Neuronal stem cell (in vitro differentiated cells): Measurements from ENCODE around the gene EFL1.
"Not testable (repeated sequence)": the region's sequence is repeated elsewhere in the genome, so short reads cannot be mapped to it uniquely, and the experiment has no call there.

ENCODE experiments used
- DNase-seq: peaks from one replicate; pipeline ENCODE4 v3.0.0-alpha.2; 2013; ENCODE audit warnings: low spot score
- H2AFZ ChIP-seq: one replicate; pipeline ENCODE4 v1.6.1; 2013; ENCODE audit warnings: mild to moderate bottlenecking, low read length, inconsistent platforms
- H2AK5ac ChIP-seq: 2 replicates; pipeline ENCODE4 v1.6.1; 2013; ENCODE audit warnings: low read depth, mild to moderate bottlenecking, inconsistent platforms, low read length, moderate library complexity, mixed read lengths
- H2BK120ac ChIP-seq: 2 replicates; pipeline ENCODE4 v1.6.1; 2013; ENCODE audit warnings: low read depth, mild to moderate bottlenecking, inconsistent platforms, low read length, moderate library complexity, mixed read lengths
- H2BK12ac ChIP-seq: one replicate; pipeline ENCODE4 v1.6.1; 2013; ENCODE audit warnings: low read length, inconsistent platforms
- H2BK15ac ChIP-seq: 2 replicates; pipeline ENCODE4 v1.6.1; 2013; ENCODE audit warnings: mild to moderate bottlenecking, low read length, inconsistent platforms, mixed read lengths
- H2BK5ac ChIP-seq: one replicate; pipeline ENCODE4 v1.6.1; 2013; ENCODE audit warnings: inconsistent platforms, mild to moderate bottlenecking, low read length, moderate library complexity
- H3K14ac ChIP-seq: one replicate; pipeline ENCODE4 v1.6.1; 2013; ENCODE audit warnings: low read length, inconsistent platforms
- H3K18ac ChIP-seq: 2 replicates; pipeline ENCODE4 v1.6.1; 2013; ENCODE audit warnings: low read length, inconsistent platforms
- H3K23ac ChIP-seq: 2 replicates; pipeline ENCODE4 v1.6.1; 2013; ENCODE audit warnings: low read depth, mild to moderate bottlenecking, mixed read lengths, low read length, inconsistent platforms; ENCODE audit not compliant: poor library complexity
- H3K27ac ChIP-seq: replicated peaks from 3 replicates; pipeline ENCODE4 v1.5.1; 2013; ENCODE audit warnings: low read length, inconsistent platforms
- H3K27me3 ChIP-seq, 3 experiments: 2 replicates each; pipeline ENCODE4 v1.6.1; 2013; ENCODE audit warnings: low read length in 3 of 3, mild to moderate bottlenecking in 2 of 3, inconsistent platforms in 1 of 3, low read depth in 1 of 3, mixed read lengths in 1 of 3, moderate library complexity in 1 of 3; ENCODE audit not compliant: control insufficient read depth in 3 of 3, insufficient read depth in 3 of 3
- H3K36me3 ChIP-seq, 2 donors: replicated peaks in 1 of 2; 2 replicates each; pipeline ENCODE4 v1.6.1; 2013; ENCODE audit warnings: low read length in 2 of 2; ENCODE audit not compliant: control insufficient read depth in 2 of 2, insufficient read depth in 2 of 2
- H3K4ac ChIP-seq: 2 replicates; pipeline ENCODE4 v1.6.1; 2013; ENCODE audit warnings: inconsistent platforms, mild to moderate bottlenecking, low read length, moderate library complexity
- H3K4me1 ChIP-seq, 2 donors: 1 replicate in 1 of 2; 2 replicates in 1 of 2; pipeline ENCODE4 v1.6.1; 2013; ENCODE audit warnings: low read length in 2 of 2, low read depth in 1 of 2; ENCODE audit not compliant: control insufficient read depth in 2 of 2, insufficient read depth in 1 of 2
- H3K4me2 ChIP-seq: one replicate; pipeline ENCODE4 v1.6.1; 2013; ENCODE audit warnings: mild to moderate bottlenecking, low read length, inconsistent platforms; ENCODE audit not compliant: insufficient read depth, poor library complexity, severe bottlenecking
- H3K4me3 ChIP-seq, 2 donors: 2 replicates each; pipeline ENCODE4 v1.5.1; 2013; ENCODE audit warnings: low read length in 2 of 2, mild to moderate bottlenecking in 2 of 2, inconsistent platforms in 1 of 2, moderate library complexity in 1 of 2
- H3K79me1 ChIP-seq: one replicate; pipeline ENCODE4 v1.6.1; 2013; ENCODE audit warnings: low read depth, mild to moderate bottlenecking, inconsistent platforms, low read length, moderate library complexity
- H3K9ac ChIP-seq: one replicate; pipeline ENCODE4 v1.6.1; 2013; ENCODE audit warnings: mild to moderate bottlenecking, low read depth, low read length, inconsistent platforms; ENCODE audit not compliant: poor library complexity
- H3K9me3 ChIP-seq, 2 donors: replicated peaks in 1 of 2; 2 replicates each; pipeline versions ENCODE3 to v1.6.1; 2013; ENCODE audit warnings: low read length in 2 of 2, mild to moderate bottlenecking in 2 of 2, inconsistent platforms in 1 of 2, low read depth in 1 of 2, mixed read lengths in 1 of 2, moderate library complexity in 1 of 2; ENCODE audit not compliant: control insufficient read depth in 2 of 2, insufficient read depth in 1 of 2
- H4K8ac ChIP-seq: one replicate; pipeline ENCODE4 v1.6.1; 2013; ENCODE audit warnings: low read depth, mild to moderate bottlenecking, inconsistent platforms, low read length, moderate library complexity
- H4K91ac ChIP-seq: one replicate; pipeline ENCODE4 v1.6.1; 2013; ENCODE audit warnings: low read length, low read depth, mild to moderate bottlenecking, inconsistent platforms; ENCODE audit not compliant: poor library complexity
- WGBS, 2 donors: extraction: QIAGEN DNeasy Blood & Tissue Kit; methylation state at CpG; one replicate each; pipeline ENCODE4 v1.1.7; 2013; ENCODE audit warnings: missing lambda C conversion rate in 2 of 2, mixed read lengths in 1 of 2; ENCODE audit not compliant: insufficient read length in 2 of 2, insufficient replicate concordance in 1 of 2; ENCODE audit errors: extremely low coverage in 2 of 2; 5-methylcytosine and 5-hydroxymethylcytosine counted together

EFL1 gene

DNA sequence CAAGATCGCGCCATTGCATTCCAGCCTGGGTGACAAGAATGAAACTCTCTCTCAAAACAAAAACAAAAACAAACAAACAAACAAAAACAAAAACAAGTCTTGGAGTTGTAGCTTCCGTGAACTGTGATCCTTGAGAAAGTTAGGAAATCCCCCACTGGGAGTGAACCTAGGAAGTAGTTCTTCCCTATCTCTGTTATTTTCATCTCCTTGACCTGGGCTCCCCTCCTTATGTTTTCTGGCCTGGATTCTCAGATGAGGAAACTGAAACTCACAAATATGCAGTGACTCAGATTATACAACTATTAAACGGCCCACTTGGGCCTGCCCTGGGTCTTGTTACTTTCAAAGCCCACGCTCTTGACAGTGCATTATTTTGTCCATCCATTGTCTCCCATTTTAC lies 29.7 kb upstream of the EFL1 start:
- H3K27ac ChIP-seq: no peak overlapping the region
- H3K18ac ChIP-seq: no peak overlapping the region
- no peaks in the 10 kb centered on the region for H3K27me3 ChIP-seq
- H2BK120ac ChIP-seq: no peak overlapping the region
- H3K4me3 ChIP-seq: no peak overlapping the region
- H3K4me1 ChIP-seq: peaks cover 0 to 2% of the 10 kb centered on the region in 2 donors
- no peak overlapping the region for H2BK5ac ChIP-seq
- DNase-seq: no peak
- H2BK15ac ChIP-seq: no peak overlapping the region
- no peak overlapping the region for H4K8ac ChIP-seq
- H3K4me2 ChIP-seq: no peak overlapping the region
- no peak overlapping the region for H3K4ac ChIP-seq
- no peaks in the 10 kb centered on the region for H3K79me1 ChIP-seq
- no peak overlapping the region for H4K91ac ChIP-seq
- WGBS, 2 donors: no CpG with 5 or more reads among the region's 5 CpGs
- H3K36me3 ChIP-seq: no peaks in the 10 kb centered on the region
- H3K9ac ChIP-seq: no peak overlapping the region
- no peak overlapping the region for H3K14ac ChIP-seq
- H3K9me3 ChIP-seq: no peaks in the 10 kb centered on the region
- H2AFZ ChIP-seq: no peak overlapping the region
- no peak overlapping the region for H2AK5ac ChIP-seq
- no peak overlapping the region for H2BK12ac ChIP-seq
- no peak overlapping the region for H3K23ac ChIP-seq

DNA sequence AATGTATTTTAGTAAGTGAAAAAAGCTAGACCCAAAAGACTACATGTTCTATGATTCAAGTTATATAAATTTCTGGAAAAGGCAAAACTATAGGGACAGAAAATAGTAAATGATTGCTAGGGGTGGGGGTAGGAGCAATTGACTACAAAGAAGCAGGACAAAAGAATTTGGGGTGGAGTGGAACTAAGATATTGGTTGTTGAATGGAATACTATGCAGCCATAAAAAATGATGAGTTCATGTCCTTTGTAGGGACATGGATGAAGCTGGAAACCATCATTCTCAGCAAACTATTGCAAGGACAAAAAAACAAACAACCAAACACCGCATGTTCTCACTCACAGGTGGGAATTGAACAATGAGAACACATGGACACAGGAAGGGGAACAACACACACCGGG lies 25.7 kb upstream of the EFL1 start:
- H3K4me1 ChIP-seq, H2AFZ ChIP-seq, H3K27ac ChIP-seq, H3K23ac ChIP-seq, H2BK15ac ChIP-seq, H3K79me1 ChIP-seq, H3K36me3 ChIP-seq, H3K9me3 ChIP-seq, H3K14ac ChIP-seq, H3K18ac ChIP-seq, H2BK12ac ChIP-seq, H3K9ac ChIP-seq, H4K91ac ChIP-seq, H3K4me2 ChIP-seq, DNase-seq, H3K4ac ChIP-seq, H2AK5ac ChIP-seq, H4K8ac ChIP-seq, H2BK120ac ChIP-seq, H2BK5ac ChIP-seq, H3K4me3 ChIP-seq, H3K27me3 ChIP-seq: not testable (repeated sequence)
- no CpG with 5 or more reads among the region's 2 CpGs for WGBS, 2 donors

DNA sequence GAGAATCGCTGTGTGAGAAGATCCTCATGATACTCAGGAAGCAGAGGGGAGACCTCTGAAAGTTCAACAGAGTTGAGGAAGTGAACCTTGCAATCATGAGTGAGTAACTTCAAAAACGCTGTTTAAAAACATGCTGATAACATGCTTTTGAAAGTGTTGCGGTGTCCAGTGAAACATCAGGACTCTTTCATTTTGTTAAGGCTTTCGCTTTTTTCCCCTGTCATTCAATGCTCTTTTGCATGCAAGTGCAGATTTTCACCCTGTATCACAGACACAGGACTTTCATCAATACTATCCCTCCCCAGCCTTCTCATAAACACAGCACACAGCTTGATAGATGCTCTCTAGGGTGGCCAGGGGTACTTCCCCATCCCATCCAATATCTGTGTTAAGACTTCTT lies 23.9 kb upstream of the EFL1 start:
- H3K9me3 ChIP-seq, H4K8ac ChIP-seq, H3K23ac ChIP-seq, H3K27ac ChIP-seq, H2BK15ac ChIP-seq, H3K27me3 ChIP-seq, H2AK5ac ChIP-seq, H3K18ac ChIP-seq, H3K79me1 ChIP-seq, H3K4ac ChIP-seq, H3K14ac ChIP-seq, H3K4me2 ChIP-seq, H2AFZ ChIP-seq, H2BK5ac ChIP-seq, H3K9ac ChIP-seq, H3K4me3 ChIP-seq, H3K36me3 ChIP-seq, H2BK12ac ChIP-seq, H2BK120ac ChIP-seq, H3K4me1 ChIP-seq, H4K91ac ChIP-seq, DNase-seq: not testable (repeated sequence)
- no CpG with 5 or more reads among the region's 4 CpGs for WGBS, 2 donors

DNA sequence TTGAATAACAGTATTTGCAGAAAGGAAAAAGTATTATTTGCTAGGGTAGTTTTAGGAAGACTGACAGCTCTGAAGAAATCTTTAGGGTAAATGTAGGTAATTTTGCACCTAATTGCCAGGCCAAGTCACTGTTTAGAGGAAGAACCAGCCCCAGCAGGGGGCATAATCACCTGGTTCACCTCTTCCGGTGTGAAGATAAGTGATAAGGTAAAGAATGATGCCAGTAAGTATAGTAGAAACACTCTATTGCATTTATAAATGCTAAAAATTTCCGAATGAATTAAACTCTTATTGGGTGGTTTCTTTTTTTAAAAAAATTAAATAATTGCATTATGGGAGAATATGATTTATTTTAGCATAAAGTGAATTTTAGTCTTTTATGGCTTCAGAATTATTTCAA lies 21.8 kb upstream of the EFL1 start:
- H3K36me3 ChIP-seq, H3K27me3 ChIP-seq, H2AFZ ChIP-seq, H3K79me1 ChIP-seq, H3K4me2 ChIP-seq, H3K18ac ChIP-seq, H3K9me3 ChIP-seq, H4K8ac ChIP-seq, H2BK5ac ChIP-seq, H3K27ac ChIP-seq, H3K23ac ChIP-seq, H3K9ac ChIP-seq, H3K4me1 ChIP-seq, H3K4ac ChIP-seq, H2AK5ac ChIP-seq, H3K14ac ChIP-seq, H2BK120ac ChIP-seq, DNase-seq, H2BK12ac ChIP-seq, H3K4me3 ChIP-seq, H4K91ac ChIP-seq, H2BK15ac ChIP-seq: not testable (repeated sequence)
- no CpG with 5 or more reads among the region's 2 CpGs for WGBS, 2 donors
